HepG2 (cell line): ENCODE results near the gene SLC9A8. TPM values are rescaled to one million over a fixed set of nuclear protein-coding genes. Genes with fewer than 3 reads are reported as not detected.
A peak's percentile ranks its signal among the peaks of the same experiment; 100 is the strongest.

Source experiments
- ATAC-seq: fragments of 200-7000 bp; cut with Tn5 transposase; 3 replicates; pipeline ENCODE4 v1.9.1; 2020; ENCODE audit warnings: mild to moderate bottlenecking, moderate library complexity
- BruUV-seq: library from RNA; stranded (reverse); fragments of 400-500 nt; replicated peaks from 2 replicates; lab custom pipeline; 2021; lab: Mats Ljungman, UMichigan
- CTCF ChIA-PET: fragments of 300-600 bp; formaldehyde crosslinking; extraction: SDS; loops from one replicate; lab custom pipeline; 2021; ENCODE audit warnings: low total read pairs, inconsistent platforms, low intra/inter-chr PET ratio; lab: Yijun Ruan, JAX
- POLR2A ChIA-PET: fragments of 350-600 bp; sonication (Branson Sonifier 250); formaldehyde crosslinking; loops from one replicate; lab custom pipeline; 2020; ENCODE audit warnings: antibody characterized with exemption, inconsistent platforms; lab: Yijun Ruan, JAX
- DNase-seq: peaks from one replicate; pipeline ENCODE4 v3.0.0-alpha.2; 2015; ENCODE audit warnings: low spot score
- FAIRE-seq: peaks from 3 replicates; lab custom pipeline; 2011; peaks lifted over from hg19 to GRCh38; lab: Jason Lieb, UNC
- H2AFZ ChIP-seq: one replicate; pipeline ENCODE4 v1.6.1; 2011; ENCODE audit warnings: low read length, inconsistent platforms
- H3K27ac ChIP-seq: fragments of 300-600 bp; 3 replicates; pipeline ENCODE4 v1.8.0; 2011; ENCODE audit warnings: mixed run types, mild to moderate bottlenecking, mixed read lengths, low read length, inconsistent platforms; ENCODE audit not compliant: insufficient read depth; ENCODE audit errors: extremely low read length
- H3K27me3 ChIP-seq, 2 experiments: fragments of 200-600 bp in 1 of 2; 2 replicates in 1 of 2; 3 replicates in 1 of 2; pipeline versions ENCODE4 v1.6.0 to v1.8.0; 2011; ENCODE audit warnings: low read length in 2 of 2, mild to moderate bottlenecking in 2 of 2, moderate library complexity in 2 of 2, inconsistent platforms in 1 of 2; ENCODE audit not compliant: insufficient read depth in 2 of 2, control insufficient read depth in 1 of 2
- H3K36me3 ChIP-seq, 2 experiments: fragments of 200-600 bp in 1 of 2; replicated peaks in 1 of 2; 2 replicates in 1 of 2; 3 replicates in 1 of 2; pipeline versions ENCODE4 v1.5.1 to v1.8.0; 2011; ENCODE audit warnings: low read length in 2 of 2, inconsistent platforms in 1 of 2; ENCODE audit not compliant: insufficient read depth in 2 of 2, control insufficient read depth in 1 of 2
- H3K4me1 ChIP-seq: 2 replicates; pipeline ENCODE4 v1.5.1; 2012; ENCODE audit warnings: low read length, inconsistent platforms; ENCODE audit not compliant: insufficient read depth
- H3K4me2 ChIP-seq: 2 replicates; pipeline ENCODE4 v1.6.0; 2011; ENCODE audit warnings: low read depth, low read length, inconsistent platforms
- H3K4me3 ChIP-seq, 3 experiments: fragments of 200-600 bp in 1 of 3; sonication (generic), shearing (Covaris generic) in 1 of 3; replicated peaks in 1 of 3; 2 replicates each; pipeline ENCODE4 v1.5.1; 2011 to 2016; ENCODE audit warnings: low read length in 3 of 3, inconsistent platforms in 2 of 3, low read depth in 2 of 3, mild to moderate bottlenecking in 2 of 3, control low read depth in 1 of 3, mixed read lengths in 1 of 3; ENCODE audit not compliant: insufficient read depth in 1 of 3
- H3K79me2 ChIP-seq: one replicate; pipeline ENCODE4 v1.6.1; 2011; ENCODE audit warnings: low read length, inconsistent platforms; ENCODE audit not compliant: insufficient read depth
- H3K9ac ChIP-seq: 2 replicates; pipeline ENCODE4 v1.6.0; 2011; ENCODE audit warnings: mild to moderate bottlenecking, low read depth, low read length, inconsistent platforms; ENCODE audit not compliant: insufficient read depth
- H3K9me3 ChIP-seq: 2 replicates; pipeline ENCODE4 v1.5.1; 2012; ENCODE audit warnings: mild to moderate bottlenecking, low read length
- H4K20me1 ChIP-seq: 2 replicates; pipeline ENCODE4 v1.6.0; 2011; ENCODE audit warnings: inconsistent platforms, mild to moderate bottlenecking, low read length, moderate library complexity; ENCODE audit not compliant: insufficient read depth
- HOXD1 ChIP-seq: sonication (generic); formaldehyde crosslinking; IDR thresholded peaks from 2 replicates; pipeline ENCODE4 v1.5.0; 2020; ENCODE audit warnings: missing genetic modification reagents
- SIX4 ChIP-seq: sonication (generic); formaldehyde crosslinking; IDR thresholded peaks from 2 replicates; pipeline ENCODE4 v1.4.0; 2020; ENCODE audit warnings: missing genetic modification reagents
- ZFX ChIP-seq: sonication (generic); formaldehyde crosslinking; IDR thresholded peaks from 2 replicates; pipeline ENCODE4 v1.4.0; 2020; ENCODE audit warnings: mild to moderate bottlenecking, low read depth, missing genetic modification reagents, moderate library complexity
- ZNF136 ChIP-seq: sonication (generic); formaldehyde crosslinking; IDR thresholded peaks from 2 replicates; pipeline ENCODE4 v1.8.1; 2022; ENCODE audit warnings: low read depth, mild to moderate bottlenecking, moderate library complexity, missing genetic modification reagents
- ZNF292 ChIP-seq: sonication (generic); formaldehyde crosslinking; IDR thresholded peaks from 2 replicates; pipeline ENCODE4 v1.8.1; 2022; ENCODE audit warnings: mild to moderate bottlenecking, low read depth, missing genetic modification reagents, borderline replicate concordance
- ZNF775 ChIP-seq: sonication (generic); formaldehyde crosslinking; IDR thresholded peaks from 2 replicates; pipeline ENCODE4 v1.4.0; 2020; ENCODE audit warnings: missing genetic modification reagents, mild to moderate bottlenecking, moderate library complexity, borderline replicate concordance
- WGBS: methylation state at CpG from one replicate; pipeline ENCODE4 v1.1.6; 2017; ENCODE audit warnings: low lambda C conversion rate; 5-methylcytosine and 5-hydroxymethylcytosine counted together
- in situ Hi-C: cut with HindIII; loops from 2 replicates; pipeline ENCODE4 v1.10.0; 2017; ENCODE audit warnings: low pct_unique_long_range_greater_than_20kb; ENCODE audit not compliant: extremely low pct_ligation_motif_present
- intact Hi-C: fragments of 100-400 bp; cut with micrococcal nuclease; formaldehyde crosslinking; loops from one replicate; pipeline ENCODE4 v1.10.0; 2022; ENCODE audit not compliant: unreplicated experiment
- polyA plus RNA-seq, 8 experiments: library from polyadenylated mRNA; depleted of rRNA in 3 of 8; stranded (reverse) in 7 of 8; unstranded in 1 of 8; fragments of >200 nt; fragmentation: Illumina TruSeq in 4 of 8; extraction: Trizol in 4 of 8; gene quantifications; 2 replicates each; pipeline versions ENCODE4 v1.2.1 to v1.2.3, GENCODE V29; 2011 to 2016; ENCODE audit warnings: low read depth in 4 of 8, missing spikeins in 1 of 8, mixed read lengths in 1 of 8; ENCODE audit not compliant: insufficient read depth in 1 of 8
- total RNA-seq, 5 experiments: library from RNA; depleted of rRNA; stranded (reverse); fragments of >200 nt; fragmentation: Illumina TruSeq; extraction: Trizol; gene quantifications; 2 replicates each; pipeline ENCODE4 v1.2.3, GENCODE V29; 2016; ENCODE audit warnings: low read depth in 1 of 5
- TF ChIP-seq, protein P1 (sequence below): sonication (generic); formaldehyde crosslinking; IDR thresholded peaks from 2 replicates; pipeline ENCODE4 v1.4.0; 2020; ENCODE audit warnings: low read depth, mild to moderate bottlenecking, missing genetic modification reagents
- TF ChIP-seq, protein P2 (sequence below): sonication (generic); formaldehyde crosslinking; IDR thresholded peaks from 2 replicates; pipeline ENCODE4 v1.4.0; 2020; ENCODE audit warnings: missing genetic modification reagents

The SLC9A8 gene
- total and polyA plus RNA-seq, 2 of the 13 experiments (the other 11 are each of a cell fraction or from before 2014, with no cell fraction given), result 4.1 to 7.4 TPM

DNA sequence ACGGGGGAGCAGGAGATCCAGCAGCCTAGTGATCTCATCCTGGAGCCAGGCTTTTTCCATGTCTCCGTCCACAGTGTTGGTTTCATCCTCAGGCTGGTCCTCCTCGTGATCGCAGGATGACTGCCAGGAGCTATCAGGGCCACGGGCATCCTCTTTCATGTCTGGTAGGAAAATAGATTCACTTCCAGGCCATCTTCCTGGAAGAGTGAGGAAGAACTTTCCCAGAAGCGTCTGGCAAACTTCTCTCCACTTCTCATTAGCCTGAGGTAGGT, 15.3 kb upstream of the SLC9A8 start:
- 0 out of 2 replicates have a peak, but pooled peaks have one; percentile 9 for TF ChIP-seq ZNF292
- no peak for TF ChIP-seq HOXD1 (CRISPR knock-in tag)
- TF ChIP-seq, protein P1, sequence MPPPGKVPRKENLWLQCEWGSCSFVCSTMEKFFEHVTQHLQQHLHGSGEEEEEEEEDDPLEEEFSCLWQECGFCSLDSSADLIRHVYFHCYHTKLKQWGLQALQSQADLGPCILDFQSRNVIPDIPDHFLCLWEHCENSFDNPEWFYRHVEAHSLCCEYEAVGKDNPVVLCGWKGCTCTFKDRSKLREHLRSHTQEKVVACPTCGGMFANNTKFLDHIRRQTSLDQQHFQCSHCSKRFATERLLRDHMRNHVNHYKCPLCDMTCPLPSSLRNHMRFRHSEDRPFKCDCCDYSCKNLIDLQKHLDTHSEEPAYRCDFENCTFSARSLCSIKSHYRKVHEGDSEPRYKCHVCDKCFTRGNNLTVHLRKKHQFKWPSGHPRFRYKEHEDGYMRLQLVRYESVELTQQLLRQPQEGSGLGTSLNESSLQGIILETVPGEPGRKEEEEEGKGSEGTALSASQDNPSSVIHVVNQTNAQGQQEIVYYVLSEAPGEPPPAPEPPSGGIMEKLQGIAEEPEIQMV (CRISPR knock-in tag), result 0 out of 2 replicates have a peak, but pooled peaks have one; percentile 42
- 0 out of 2 replicates have a peak, but pooled peaks have one; percentile 40 for TF ChIP-seq ZFX (CRISPR knock-in tag)
- TF ChIP-seq SIX4 (CRISPR knock-in tag), result no peak
- TF ChIP-seq ZNF136, result 0 out of 2 replicates have a peak, but pooled peaks have one; percentile 14
- TF ChIP-seq, protein P2, sequence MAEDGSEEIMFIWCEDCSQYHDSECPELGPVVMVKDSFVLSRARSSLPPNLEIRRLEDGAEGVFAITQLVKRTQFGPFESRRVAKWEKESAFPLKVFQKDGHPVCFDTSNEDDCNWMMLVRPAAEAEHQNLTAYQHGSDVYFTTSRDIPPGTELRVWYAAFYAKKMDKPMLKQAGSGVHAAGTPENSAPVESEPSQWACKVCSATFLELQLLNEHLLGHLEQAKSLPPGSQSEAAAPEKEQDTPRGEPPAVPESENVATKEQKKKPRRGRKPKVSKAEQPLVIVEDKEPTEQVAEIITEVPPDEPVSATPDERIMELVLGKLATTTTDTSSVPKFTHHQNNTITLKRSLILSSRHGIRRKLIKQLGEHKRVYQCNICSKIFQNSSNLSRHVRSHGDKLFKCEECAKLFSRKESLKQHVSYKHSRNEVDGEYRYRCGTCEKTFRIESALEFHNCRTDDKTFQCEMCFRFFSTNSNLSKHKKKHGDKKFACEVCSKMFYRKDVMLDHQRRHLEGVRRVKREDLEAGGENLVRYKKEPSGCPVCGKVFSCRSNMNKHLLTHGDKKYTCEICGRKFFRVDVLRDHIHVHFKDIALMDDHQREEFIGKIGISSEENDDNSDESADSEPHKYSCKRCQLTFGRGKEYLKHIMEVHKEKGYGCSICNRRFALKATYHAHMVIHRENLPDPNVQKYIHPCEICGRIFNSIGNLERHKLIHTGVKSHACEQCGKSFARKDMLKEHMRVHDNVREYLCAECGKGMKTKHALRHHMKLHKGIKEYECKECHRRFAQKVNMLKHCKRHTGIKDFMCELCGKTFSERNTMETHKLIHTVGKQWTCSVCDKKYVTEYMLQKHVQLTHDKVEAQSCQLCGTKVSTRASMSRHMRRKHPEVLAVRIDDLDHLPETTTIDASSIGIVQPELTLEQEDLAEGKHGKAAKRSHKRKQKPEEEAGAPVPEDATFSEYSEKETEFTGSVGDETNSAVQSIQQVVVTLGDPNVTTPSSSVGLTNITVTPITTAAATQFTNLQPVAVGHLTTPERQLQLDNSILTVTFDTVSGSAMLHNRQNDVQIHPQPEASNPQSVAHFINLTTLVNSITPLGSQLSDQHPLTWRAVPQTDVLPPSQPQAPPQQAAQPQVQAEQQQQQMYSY (CRISPR knock-in tag), result peak; percentile 50; the same call in 1 of the 2 replicates
- TF ChIP-seq ZNF775 (CRISPR knock-in tag), result 0 out of 2 replicates have a peak, but pooled peaks have one; percentile 48
- H3K9me3 ChIP-seq, result no peaks in the 10 kb centered on the region
- H2AFZ ChIP-seq, result peak overlapping the region; percentile 11
- no peak for FAIRE-seq
- POLR2A ChIA-PET, result interaction anchor here (2.4 kb wide), 1 partner anchor 15 kb away, joined by 12 read pairs; the partner anchor contains the start of gene SLC9A8
- H3K4me2 ChIP-seq, result peak overlapping the region; percentile 46
- 0 out of 2 replicates have a peak overlapping the region, but pooled peaks have one; percentile 2 for H3K9ac ChIP-seq
- intact Hi-C loops (no loop called here), in situ Hi-C loops (no loop called here)
- H3K4me3 ChIP-seq, result 0 out of 6 replicates have a peak overlapping the region, but pooled peaks of 1 of the 3 experiments have one; percentile 1
- no TSS peak for BruUV-seq
- ATAC-seq, result peak; percentile 46
- H4K20me1 ChIP-seq, result no peaks in the 10 kb centered on the region
- CTCF ChIA-PET, result no interaction called here
- H3K27ac ChIP-seq, result no peak overlapping the region
- H3K27me3 ChIP-seq, result no peaks in the 10 kb centered on the region
- WGBS, result 22% methylated on average over 6 of the region's 6 CpGs
- no peaks in the 10 kb centered on the region for H3K79me2 ChIP-seq
- H3K4me1 ChIP-seq, result peaks cover 62% of the 10 kb centered on the region
- no peaks in the 10 kb centered on the region for H3K36me3 ChIP-seq
- no peak for DNase-seq
